Peyer's patch (tissue), 4 donors: ENCODE data around the gene DENND2A.
A peak's percentile ranks its signal among the peaks of the same experiment; 100 is the strongest.

ENCODE experiments used
- CTCF ChIP-seq, 6 experiments: fragments of 450-650 bp in 4 of 6; fragments of 200-600 bp in 2 of 6; sonication (generic) in 1 of 6; IDR thresholded peaks; one replicate each; pipeline ENCODE4 v1.5.1; 2017 to 2019; ENCODE audit warnings: antibody characterized with exemption in 6 of 6, mild to moderate bottlenecking in 3 of 6, moderate library complexity in 1 of 6
- POLR2A ChIP-seq, 2 donors: fragments of 450-650 bp; IDR thresholded peaks; one replicate each; pipeline ENCODE4 v1.5.1; 2017; ENCODE audit warnings: antibody characterized with exemption in 2 of 2, mild to moderate bottlenecking in 2 of 2, moderate library complexity in 2 of 2

GRCh38 chr7:140673063-140673773 lies 32.6 kb upstream of the DENND2A start:
- TF ChIP-seq CTCF (IDR thresholded peaks at IDR 0.05) (no peak), POLR2A (IDR thresholded peaks at IDR 0.05) (peak; percentile 7 to 31)
